ENCODE results near the gene RCE1. TPM values are rescaled to one million over a fixed set of nuclear protein-coding genes. Genes with fewer than 3 reads are reported as not detected.

Gene RCE1
- total RNA-seq, 1 experiment from 2014 or later: 52.5 TPM

DNA sequence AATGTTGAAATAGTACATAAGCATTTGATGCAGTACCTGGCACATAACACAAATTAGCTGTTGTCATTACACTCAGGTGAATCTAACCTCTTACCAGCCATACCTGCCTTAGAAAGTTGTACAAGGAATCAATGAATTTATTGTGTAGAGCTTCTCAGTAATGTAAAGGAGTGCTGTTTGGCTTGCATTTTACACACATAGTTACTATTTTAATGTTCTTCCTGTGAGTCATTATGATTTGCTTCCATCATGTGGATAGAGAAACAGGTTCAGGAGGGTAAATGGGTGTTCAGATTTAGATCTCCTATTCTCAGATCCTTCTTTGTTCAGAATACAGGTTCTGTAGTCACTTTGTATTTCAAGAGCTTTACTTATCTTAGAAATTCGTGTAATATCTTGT, 27.6 kb upstream of the RCE1 start:
- no peak overlapping the region for H3K4me3 Mint-ChIP-seq
- H3K23ac ChIP-seq (ENCODE audit: insufficient read length, low read depth, low read length): no peak overlapping the region
- no CpG with 5 or more reads among the region's 1 CpG for WGBS (ENCODE audit: extremely low coverage, insufficient read length, low lambda C conversion rate)

More for the DNA sequence above, 27.6 kb upstream of the RCE1 start:
- H3T11ph ChIP-seq (ENCODE audit: low read length): no peak overlapping the region
- no peak overlapping the region for H3K56ac ChIP-seq (ENCODE audit: insufficient read length, low read depth, low read length)
- no peak overlapping the region for H2BK120ac ChIP-seq (ENCODE audit: low read depth, low read length, poor library complexity, severe bottlenecking)
- peaks cover 0 to 26% (median 21%) of the 10 kb centered on the region in 3 experiments; a peak in 4 of 7 replicates for H3K36me3 Mint-ChIP-seq (ENCODE audit: insufficient read depth in 1 of 3, low read depth in 3 of 3)
- H2BK15ac ChIP-seq (ENCODE audit: low read depth, low read length): no peak overlapping the region
- H2BK20ac ChIP-seq (ENCODE audit: low read depth, low read length, poor library complexity, severe bottlenecking): no peak overlapping the region
- H2BK12ac ChIP-seq (ENCODE audit: insufficient read length, low read depth, low read length): no peak overlapping the region
- H3K4me1 Mint-ChIP-seq: peaks cover 41 to 47% of the 10 kb centered on the region in 2 experiments
- TF ChIP-seq, protein P1, sequence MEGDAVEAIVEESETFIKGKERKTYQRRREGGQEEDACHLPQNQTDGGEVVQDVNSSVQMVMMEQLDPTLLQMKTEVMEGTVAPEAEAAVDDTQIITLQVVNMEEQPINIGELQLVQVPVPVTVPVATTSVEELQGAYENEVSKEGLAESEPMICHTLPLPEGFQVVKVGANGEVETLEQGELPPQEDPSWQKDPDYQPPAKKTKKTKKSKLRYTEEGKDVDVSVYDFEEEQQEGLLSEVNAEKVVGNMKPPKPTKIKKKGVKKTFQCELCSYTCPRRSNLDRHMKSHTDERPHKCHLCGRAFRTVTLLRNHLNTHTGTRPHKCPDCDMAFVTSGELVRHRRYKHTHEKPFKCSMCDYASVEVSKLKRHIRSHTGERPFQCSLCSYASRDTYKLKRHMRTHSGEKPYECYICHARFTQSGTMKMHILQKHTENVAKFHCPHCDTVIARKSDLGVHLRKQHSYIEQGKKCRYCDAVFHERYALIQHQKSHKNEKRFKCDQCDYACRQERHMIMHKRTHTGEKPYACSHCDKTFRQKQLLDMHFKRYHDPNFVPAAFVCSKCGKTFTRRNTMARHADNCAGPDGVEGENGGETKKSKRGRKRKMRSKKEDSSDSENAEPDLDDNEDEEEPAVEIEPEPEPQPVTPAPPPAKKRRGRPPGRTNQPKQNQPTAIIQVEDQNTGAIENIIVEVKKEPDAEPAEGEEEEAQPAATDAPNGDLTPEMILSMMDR (conservative IDR thresholded peaks at IDR 0.05): no peak
- no peak overlapping the region for H2AFZ ChIP-seq (ENCODE audit: low read length)
- no peaks in the 10 kb centered on the region for H3K9me3 Mint-ChIP-seq
- no peaks in the 10 kb centered on the region for H3K79me2 ChIP-seq (ENCODE audit: insufficient read depth, low read length)
- no peak for DNase-seq
- no peak overlapping the region for H3K27ac ChIP-seq (ENCODE audit: insufficient read length, low read depth, low read length)
- no peak overlapping the region for H4K5ac ChIP-seq (ENCODE audit: insufficient read length, low read depth, low read length)
- H4K8ac ChIP-seq (replicated peaks; ENCODE audit: insufficient read length, low read depth, low read length): no peak overlapping the region
- H4K91ac ChIP-seq (ENCODE audit: insufficient read length, low read depth, low read length): no peak overlapping the region
- no peak overlapping the region for H3K18ac ChIP-seq (ENCODE audit: insufficient read length, low read depth, low read length)
- H3K27me3 Mint-ChIP-seq (ENCODE audit: low read depth): no peaks in the 10 kb centered on the region
- H3K14ac ChIP-seq (ENCODE audit: insufficient read depth, low read length): no peak overlapping the region
- H2AK5ac ChIP-seq (ENCODE audit: insufficient read length, low read length): no peak overlapping the region
- no peak overlapping the region for H3K4ac ChIP-seq (ENCODE audit: low read depth, low read length)
- H3K9ac ChIP-seq (ENCODE audit: extremely low read depth, insufficient read length, low read length): no peak overlapping the region
- no peak overlapping the region for H2BK5ac ChIP-seq (ENCODE audit: insufficient read length, low read length)
- no peaks in the 10 kb centered on the region for H3K79me1 ChIP-seq (ENCODE audit: insufficient read depth, low read depth, low read length, poor library complexity, severe bottlenecking)
- H3K4me1 ChIP-seq (ENCODE audit: insufficient read depth, low read length): peaks cover 4% of the 10 kb centered on the region; the same call in 1 of the 2 replicates
- peak overlapping the region in 1 of 3 experiments; percentile 37; a peak in 1 of 7 replicates for H3K27ac Mint-ChIP-seq
- H3K23me2 ChIP-seq (ENCODE audit: insufficient read length, low read depth, low read length, poor library complexity, severe bottlenecking): no peaks in the 10 kb centered on the region
- no peaks in the 10 kb centered on the region for H3K27me3 ChIP-seq (ENCODE audit: insufficient read depth, low read length)
- H4K20me1 ChIP-seq (ENCODE audit: control insufficient read depth, insufficient read depth, insufficient read length): no peaks in the 10 kb centered on the region
- H3K9me3 ChIP-seq (ENCODE audit: control insufficient read depth, low read depth, low read length): no peaks in the 10 kb centered on the region
- no peak overlapping the region for H3K4me2 ChIP-seq (ENCODE audit: insufficient read depth, insufficient read length, low read length)
